Right renal cortex interstitium (tissue), 3 donors: ENCODE results near the gene RAVER1. TPM values are rescaled to one million over a fixed set of nuclear protein-coding genes. Genes with fewer than 3 reads are reported as not detected.
"Not testable (repeated sequence)": the region's sequence is repeated elsewhere in the genome, so short reads cannot be mapped to it uniquely, and the experiment has no call there.

ENCODE experiments used
- DNase-seq, 3 donors: peaks; one replicate each; pipeline ENCODE4 v3.0.0-alpha.2; 2013; ENCODE audit warnings: low read depth in 3 of 3, low spot score in 2 of 3
- polyA plus RNA-seq, 3 donors: library from polyadenylated mRNA; unstranded; fragments of 120-200 nt; gene quantifications; one replicate each; pipeline ENCODE4 v1.2.1, GENCODE V29; 2013; ENCODE audit not compliant: insufficient read length in 3 of 3

The RAVER1 gene
- polyA plus RNA-seq, 3 donors: 17.9 to 22.8 (median 22.6) TPM

DNA sequence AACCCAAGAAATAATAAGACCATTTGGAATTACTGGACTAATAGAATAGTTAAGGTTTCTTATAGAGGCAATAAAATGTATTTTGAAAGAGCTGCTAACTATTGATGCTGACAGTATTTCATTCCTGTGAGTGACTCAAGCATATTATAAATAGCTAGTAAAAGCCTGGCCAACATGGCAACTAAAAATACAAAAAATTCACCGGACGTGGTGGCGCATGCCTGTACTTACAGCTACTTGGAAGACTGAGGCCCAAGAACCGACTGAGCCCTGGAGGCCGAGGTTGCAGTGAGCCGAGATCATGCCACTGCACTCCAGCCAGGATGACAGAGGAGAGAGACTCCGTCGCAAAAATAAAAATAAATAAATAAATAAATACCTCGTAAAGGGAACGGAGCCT is 11.5 kb upstream of the RAVER1 start:
- DNase-seq: no peak

DNA sequence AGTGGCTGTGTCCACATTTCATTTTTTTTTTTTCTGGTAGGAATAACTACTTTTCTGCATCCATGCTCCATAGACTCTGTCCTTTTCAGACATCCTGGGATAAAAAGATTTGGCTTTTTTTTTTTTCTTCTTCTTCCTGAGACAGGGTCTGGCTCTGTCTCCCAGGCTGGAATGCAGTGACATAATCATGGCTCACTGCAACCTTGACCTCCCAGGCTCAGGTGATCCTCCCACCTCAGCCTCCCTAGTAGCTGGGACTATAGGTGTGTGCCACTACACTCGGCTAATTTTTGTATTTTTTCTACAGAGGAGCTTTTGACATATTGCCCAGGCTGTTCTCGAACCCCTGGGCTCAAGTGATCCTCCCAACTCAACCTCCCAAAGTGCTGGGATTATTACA is 10.2 kb upstream of the RAVER1 start:
- DNase-seq: no peak

DNA sequence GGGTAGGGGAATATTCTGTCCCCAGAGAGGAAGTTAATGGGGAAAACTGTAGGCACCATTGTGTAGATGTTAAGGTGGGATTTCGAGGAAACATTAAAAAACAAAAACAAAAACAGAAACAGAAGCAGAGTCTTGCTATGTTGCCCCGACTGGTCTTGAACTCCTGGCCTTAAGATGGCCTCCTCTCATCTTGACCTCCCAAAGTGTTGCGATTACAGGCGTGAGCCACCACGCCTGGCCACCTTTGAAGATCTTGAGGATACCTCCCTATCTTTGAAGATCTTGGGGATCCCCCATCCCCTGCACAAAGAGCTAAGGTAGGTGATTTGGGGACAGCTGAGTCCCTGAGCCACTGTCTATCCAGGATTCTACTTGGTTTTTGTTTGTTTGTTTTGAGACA is 6.6 kb upstream of the RAVER1 start:
- DNase-seq: no peak

DNA sequence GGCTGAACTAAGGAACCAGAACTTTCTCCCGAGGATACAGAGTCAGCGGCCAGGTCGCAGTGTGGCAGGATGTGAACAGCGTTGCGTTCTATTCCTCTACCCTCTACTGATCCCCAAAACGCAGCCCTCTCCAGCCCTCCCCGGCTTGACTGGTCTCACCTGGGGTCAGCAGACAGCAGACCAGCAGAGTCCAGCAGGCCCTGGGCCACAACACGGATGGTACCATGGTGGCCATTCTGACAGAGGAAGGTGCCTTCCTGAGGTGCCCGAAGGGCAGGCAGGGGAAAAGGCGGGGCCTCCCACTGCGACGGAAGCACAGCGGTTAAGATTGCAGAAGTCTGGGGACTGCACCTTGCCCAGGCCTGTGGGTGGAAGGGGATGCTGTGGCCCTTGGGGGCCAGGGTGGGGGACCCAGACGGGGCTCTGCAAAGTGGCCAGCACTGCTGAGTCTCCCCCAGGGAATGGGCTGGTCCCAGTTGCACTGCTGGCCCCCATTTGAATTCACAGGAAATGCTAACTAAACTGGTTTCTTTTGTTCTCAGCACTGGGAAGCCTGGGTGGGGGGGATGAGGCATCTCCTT is 6.1 kb upstream of the RAVER1 start, which contains the start of gene ICAM3:
TSS of gene ICAM3 (minus strand) at position 245 of the 581 bp plus-strand sequence. CDS start at position 235, 10 bp downstream.
- no peak for DNase-seq

DNA sequence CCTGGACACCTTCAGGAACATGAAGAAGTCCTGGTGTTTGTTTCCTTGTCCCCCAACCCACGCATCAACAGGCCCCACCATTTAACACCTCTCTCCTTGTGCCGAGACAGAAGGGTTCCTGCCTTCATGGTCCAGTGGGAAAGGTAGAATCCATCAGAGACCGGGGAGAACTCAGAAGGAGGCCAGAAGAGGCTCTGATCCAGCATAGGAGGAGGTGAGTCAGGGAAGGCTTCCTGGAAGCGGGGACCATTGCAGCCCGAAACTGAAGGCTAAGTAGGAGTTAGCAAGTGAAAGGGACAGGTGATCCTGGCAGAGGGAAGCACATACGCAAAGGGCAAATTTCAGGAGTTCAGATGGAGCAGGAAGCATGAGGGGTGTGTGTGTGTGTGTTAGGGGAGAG is 5.6 kb upstream of the RAVER1 start:
- no peak for DNase-seq

DNA sequence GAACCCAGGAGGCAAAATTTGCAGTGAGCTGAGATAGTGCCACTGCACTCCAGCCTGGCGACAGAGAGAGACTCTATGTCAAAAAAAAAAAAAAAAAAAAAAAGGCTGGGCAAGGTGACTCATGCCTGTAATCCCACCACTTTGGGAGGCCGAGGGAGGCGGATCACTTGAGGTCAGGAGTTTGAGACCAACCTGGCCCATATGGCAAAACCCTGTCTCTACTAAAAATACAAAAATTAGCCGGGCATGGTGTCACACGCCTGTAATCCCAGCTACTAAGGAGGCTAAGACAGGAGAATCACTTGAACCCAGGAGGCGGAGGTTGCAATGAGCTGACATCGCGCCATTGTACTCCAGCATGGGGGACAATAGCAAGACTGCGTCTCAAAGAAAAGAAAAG is 3.4 kb upstream of the RAVER1 start:
- not testable (repeated sequence) for DNase-seq

DNA sequence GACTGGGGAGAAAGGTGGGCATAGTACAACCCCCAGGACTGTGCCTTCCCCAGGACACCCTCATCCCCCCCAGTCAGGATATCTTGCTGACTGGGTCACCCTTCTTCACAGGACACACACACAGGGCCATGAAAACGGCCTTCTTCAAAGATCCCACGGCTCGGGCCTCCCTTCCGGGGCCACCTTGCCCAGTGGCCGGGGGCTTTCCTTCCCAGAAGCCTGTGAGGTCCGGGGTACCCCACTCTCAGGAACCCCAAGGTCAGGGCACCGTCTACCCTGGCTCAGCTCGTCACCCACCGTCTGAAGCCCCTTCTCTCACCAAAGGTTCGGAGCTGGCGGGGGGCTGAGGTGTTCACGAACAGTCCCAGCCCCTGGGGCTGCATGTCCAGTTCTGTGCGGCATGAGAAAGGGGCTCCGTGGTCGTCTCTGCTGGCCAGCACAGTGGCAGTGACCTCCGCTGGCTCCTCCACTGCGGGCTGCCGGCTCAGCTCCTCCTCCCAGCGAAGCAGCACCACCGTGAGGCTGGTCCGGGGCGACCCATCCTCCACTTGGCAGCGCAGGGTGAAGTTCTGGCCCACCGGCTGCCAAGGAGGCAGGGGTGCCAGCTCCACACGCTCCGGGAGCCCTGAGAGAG is 2.1 kb upstream of the RAVER1 start:
- DNase-seq: no peak

DNA sequence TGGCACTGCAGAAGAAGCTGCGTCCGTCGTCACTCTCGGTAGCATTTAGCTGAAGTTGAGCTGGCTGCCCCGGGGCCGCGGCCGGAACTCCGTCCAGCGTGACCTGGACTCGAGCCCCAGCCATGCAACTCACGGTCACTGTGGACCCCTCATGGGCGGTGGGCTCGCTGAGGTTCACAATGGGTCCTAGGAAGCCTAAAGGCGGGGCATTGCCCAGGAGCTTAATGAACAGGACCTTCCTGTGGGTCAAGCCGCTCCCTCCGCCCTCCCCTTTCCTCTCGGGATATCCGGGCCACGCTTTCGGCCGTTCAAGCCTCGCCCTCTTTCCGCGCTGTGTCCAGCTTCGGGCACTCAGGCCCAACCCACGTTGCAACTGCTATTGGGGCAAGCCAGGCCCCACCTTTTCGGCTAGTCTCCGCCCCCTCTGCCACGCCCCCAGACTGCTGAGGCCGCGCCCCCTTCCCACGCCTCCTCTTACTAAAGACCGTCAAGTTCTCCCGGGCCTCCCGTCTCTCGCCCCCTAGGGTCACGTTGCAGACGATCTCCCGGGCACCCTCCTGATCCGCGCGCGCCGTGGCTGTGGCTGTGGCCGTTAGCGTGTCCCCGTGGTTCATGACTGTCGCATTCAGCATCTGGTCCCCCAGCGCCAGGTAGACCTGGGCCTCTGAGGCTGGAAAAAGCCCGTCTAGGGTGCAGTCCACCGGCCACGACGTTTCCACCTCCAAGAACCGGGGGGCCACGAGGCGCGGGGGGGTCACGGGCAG is 1.4 kb upstream of the RAVER1 start:
- peak in 2 of 3 donors; percentile 65 to 82 for DNase-seq

DNA sequence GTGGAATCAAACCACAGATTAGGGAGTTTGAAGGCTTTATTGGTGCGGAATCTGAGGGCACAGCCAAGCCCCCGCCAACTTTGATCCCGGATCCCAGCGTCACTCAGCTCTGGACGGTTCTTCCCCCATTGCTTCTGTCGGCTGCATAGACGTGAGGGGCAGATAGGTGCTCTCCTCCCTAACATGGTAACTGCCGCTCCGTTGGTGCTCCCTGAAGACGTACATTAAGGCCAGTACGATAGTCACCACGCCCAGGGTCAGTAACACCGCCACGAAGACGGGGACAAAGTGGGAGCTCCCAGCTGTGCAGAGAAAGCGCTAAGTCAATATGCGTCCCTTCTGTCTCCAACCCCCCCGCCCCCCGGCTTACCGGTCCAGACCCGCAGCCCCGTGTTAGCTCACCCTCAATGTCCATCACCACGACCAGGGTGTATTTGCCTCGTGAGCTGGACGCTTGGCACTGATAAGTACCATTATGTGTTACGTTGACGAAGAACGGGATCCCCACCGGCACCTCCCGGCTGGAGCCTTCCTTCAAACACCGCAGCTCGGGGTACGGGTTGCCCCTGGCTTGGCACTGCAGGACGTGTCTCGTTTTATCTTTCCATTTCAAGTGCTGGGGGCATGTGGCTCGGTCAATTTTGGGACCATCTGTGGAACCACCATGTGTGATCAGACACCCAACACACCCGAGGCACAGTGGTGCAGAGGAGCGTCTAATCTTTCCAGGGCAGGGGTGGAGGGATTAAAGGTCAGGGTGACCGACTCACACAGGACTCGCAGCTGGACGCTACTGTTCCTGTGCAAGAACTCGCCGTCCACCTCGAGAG is 644 bp upstream of the RAVER1 start:
- DNase-seq: no peak

DNA sequence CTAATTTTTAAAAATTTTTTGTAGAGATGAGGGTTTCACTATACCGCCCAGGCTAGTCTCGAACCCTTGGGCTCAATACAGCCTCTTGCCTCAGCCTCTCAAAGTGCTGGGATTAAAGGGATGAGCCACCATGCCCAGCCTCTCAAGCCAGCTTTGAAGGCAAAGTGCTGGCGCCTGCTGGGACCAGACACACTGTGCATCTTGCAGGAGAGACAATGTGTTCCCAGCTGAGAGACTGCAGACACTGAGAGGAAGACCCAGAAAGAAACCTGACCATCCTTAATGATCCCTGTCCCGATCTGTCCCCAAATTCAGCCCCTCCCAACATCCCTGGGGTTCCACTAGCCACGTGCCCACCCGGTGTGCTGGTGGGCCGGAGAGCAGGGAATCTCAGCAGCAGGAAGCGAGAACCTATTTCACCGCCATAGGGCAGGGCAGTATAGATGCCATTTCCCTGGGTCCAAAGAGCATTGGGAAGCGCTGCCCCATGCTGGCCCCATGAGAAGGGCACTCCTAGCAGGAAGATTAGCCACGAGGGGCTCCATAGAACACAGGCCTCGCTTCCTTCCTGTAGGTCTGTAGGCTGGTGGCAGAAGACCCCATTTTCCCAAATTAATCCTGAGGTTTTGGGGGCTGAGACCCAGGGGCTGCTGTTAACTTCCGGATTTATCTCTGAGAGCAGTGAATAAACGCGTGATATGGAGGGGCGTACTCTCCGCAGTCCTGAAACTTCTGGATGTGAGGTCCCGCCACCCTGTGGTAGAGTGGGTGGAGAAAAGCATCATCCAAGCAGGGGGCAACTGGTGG is 968 bp downstream of the RAVER1 start:
- no peak for DNase-seq

DNA sequence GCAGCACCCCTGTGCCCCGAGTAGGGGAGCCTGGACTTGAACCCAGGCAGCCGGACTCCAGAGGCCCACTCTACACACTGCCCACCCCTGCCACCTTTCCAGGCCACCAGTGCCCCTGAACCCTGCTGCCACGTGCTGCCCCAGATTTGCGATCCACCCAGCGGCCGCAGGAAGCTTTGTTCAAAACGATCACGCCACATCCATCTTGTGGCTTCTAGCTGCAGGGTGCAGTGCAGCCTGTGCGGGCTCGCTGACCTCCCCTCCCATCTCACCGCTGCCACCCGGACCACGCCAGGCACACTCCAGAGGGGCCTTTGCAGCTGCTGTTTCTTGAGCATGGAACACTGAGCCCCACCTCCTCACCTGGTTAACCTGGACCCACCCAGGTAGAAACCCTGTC is 3.8 kb downstream of the RAVER1 start:
- DNase-seq: no peak

DNA sequence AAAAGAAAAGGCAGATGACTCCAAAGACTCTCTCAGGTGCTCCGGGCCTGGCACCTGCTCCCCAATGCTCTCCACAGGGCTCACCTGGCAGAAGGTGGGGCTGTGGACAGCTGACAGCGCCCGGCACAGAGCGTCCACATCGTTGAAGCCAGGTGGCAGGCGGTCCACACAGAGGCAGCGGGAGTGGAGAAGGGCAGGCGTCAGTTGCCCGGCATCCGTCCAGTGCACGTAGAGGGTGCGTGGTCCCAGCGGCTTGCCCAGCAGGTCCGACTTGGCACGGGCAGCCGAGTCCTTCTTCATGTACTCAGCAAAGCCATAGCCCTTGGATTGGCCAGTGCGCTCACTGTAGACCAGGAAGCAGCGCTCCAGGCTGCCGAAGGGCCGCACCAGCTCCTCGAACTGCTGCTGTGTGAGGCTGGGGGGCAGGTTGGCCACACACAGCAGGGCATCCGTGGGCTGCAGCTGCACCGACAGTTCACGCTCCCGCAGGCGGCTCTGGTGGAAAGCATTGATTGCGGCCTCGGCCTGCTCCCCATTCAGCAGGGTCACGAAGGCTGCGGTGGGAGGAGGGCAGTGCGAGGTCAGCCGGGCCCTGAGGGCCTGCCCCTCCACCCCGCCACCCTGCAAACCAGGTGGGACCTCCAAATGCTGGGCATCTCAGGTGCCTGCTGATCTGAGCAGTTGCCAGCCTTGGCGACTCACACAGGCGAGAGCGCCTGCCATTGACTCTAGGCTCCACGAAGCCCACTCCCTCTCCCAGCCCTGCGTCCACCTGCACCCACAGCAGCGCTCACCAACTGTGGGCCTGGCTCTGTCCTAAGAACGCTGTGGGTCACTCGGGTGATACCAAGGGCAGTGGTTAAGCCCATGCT is 4.5 kb downstream of the RAVER1 start:
- DNase-seq: no peak

DNA sequence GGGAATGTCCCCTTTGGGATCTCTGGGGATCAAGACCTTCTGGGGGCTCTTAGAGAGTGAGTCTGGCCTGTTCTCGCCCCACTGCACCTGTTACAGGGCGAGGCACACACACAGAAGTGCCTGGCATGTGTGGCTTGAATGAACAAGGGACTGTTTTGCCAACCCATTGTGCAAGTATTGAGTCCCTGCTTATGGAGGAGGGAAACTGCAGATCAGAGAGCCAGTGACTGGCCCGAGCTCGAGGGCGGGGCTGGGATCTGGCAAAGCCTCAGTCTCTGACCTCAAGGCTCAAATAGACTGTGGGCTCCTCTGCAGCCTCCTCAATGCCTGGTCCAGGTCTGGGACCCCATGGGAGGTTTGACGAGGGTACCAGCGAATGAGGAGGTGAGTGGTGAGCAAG is 5.5 kb downstream of the RAVER1 start:
- DNase-seq: no peak

DNA sequence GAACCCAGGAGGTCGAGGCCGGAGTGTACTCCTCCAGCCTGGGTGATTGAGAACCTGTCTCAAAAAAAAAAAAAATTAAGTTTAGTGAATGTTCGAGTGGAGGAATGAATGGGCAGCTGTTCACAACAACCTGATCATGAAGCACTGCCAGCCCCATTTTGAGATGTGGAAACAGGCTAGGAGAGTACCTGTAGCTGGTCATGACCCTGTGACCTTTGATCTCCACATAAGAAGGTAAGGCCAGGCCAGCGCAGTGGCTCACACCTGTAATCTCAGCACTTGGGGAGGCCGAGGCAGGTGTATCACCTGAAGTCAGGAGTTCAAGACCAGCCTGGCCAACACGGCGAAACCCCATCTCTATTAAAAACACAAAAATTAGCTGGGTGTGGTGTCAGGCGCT is 7.6 kb downstream of the RAVER1 start:
- DNase-seq: no peak

DNA sequence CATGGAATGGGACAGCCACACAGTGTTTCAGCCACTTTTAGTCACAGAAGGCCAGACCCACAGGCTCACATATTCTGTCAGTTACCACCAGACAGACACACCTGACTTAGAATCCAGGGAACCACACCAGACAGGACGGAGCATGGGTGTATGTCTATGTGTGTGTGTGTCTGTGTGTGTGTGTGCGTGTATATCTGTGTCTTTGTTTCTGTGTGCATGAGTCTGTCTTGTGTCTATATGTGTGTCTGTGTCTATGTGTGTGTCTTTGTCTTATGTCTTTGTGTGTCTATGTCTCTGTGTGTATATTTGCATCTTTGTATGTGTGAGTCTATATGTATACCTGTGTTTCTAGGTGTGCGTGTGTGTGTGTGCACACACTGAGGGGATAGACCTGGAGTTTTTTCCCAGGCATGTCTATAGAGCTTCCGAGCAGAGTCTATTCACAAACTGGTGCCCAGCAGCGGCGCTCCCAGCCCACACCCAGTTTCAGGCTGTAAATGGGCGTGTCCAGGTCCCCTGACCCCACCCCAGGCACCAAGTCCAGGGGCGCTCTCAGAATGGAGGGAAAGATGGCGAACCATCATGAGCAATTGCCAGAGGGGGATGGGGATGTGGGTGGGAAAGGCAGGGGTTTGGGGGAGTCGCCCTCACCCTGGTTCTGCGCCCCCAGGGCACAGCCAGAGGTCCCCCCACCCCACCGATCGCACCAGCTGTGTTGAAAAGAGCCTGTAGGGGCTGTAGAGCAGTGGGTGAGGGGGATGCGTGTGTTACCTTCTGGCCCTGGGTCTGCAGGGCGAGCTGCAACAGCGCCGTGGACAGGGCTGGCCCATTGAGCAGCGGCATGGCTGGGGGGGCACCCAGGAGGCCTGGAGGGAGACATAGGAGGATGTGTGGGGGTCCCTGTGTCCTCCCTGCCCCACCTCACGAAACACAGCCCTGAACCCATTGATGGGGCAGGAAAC is 11.2 kb downstream of the RAVER1 start:
- no peak for DNase-seq

DNA sequence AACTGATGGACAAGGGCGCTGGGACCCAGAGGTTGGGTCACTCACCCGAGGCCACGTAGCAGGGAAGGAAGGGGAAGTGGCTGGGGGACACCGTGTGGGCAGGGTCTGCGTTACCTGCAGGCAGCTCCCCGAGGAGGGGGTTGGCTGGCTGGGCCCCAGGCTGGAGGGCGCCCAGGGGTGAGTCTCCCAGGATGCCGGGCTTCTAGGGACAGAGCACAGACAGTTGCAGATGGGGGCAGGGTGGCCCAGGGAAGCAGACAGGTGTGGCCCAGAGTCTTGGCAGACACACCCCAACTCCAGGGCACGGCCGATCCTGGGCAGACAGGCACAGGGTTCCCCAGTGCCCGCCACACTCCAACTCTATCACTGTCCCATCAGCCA is 11.9 kb downstream of the RAVER1 start:
- DNase-seq: no peak

DNA sequence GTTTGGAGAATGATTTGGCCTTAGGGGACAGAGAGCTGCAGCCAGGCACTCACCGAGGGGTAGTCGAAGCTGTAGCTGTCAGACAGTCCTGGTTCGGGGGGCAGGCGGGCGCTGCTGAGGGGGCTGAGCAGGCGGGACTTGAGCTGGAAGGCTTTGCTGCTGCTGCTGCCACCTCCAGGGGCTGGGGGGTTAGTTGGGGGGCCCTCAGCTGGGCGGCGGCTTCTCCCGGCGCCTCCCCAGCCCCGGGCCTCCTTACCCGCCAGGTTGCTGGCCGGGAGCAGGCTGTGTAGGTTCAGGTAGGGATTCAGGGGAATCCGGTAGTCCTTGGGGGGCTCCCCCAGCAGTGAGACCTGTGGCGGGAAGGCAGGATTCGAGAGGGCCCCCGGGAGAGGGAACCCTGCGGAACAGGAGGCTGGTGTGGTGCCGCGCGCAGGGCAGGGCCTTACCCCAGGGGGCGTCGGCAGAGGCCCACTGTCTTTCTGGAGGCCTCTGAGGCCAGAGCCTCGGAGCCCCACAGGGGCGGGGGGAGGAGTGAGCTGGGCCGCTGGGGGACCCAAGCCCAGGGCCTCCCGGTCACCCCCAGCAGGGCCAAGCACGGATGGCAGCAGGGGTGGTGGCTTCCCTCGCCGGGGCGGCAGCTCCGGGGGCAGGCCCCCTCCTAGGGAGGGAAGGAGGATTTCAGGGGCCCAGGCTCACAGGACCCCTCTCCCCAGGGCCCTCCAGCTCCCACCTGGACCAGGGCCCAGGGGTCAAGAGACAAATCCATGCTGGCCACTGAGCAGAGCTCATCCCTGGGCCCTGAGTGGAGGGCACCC is 12.5 kb downstream of the RAVER1 start:
- no peak for DNase-seq
